Measurements from ENCODE around the gene GCAT.

DNA sequence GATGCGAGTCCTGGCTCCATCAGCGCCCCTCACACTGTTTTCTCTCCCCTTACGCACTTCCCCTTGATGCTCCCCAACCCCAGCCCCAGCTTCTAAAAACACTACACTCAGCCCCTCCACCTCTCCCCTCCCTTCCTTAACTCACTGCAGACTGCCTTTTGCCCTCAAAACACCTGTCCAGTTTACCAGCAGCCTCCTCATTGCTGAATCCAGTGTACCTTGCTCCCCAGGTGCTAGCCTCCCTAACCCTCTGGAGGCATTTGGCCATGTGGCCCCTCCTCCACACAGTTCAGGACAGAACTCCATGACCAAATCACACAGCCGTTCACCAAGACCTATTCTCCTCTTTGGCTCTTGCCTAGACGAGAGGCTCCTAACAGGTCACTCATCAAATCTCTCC lies 12.6 kb downstream of the GCAT start:
- TF ChIP-seq, protein P1, sequence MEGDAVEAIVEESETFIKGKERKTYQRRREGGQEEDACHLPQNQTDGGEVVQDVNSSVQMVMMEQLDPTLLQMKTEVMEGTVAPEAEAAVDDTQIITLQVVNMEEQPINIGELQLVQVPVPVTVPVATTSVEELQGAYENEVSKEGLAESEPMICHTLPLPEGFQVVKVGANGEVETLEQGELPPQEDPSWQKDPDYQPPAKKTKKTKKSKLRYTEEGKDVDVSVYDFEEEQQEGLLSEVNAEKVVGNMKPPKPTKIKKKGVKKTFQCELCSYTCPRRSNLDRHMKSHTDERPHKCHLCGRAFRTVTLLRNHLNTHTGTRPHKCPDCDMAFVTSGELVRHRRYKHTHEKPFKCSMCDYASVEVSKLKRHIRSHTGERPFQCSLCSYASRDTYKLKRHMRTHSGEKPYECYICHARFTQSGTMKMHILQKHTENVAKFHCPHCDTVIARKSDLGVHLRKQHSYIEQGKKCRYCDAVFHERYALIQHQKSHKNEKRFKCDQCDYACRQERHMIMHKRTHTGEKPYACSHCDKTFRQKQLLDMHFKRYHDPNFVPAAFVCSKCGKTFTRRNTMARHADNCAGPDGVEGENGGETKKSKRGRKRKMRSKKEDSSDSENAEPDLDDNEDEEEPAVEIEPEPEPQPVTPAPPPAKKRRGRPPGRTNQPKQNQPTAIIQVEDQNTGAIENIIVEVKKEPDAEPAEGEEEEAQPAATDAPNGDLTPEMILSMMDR (IDR thresholded peaks at IDR 0.05): no peak
- no peak for TF ChIP-seq POLR2A (IDR thresholded peaks at IDR 0.05)
